Stimulated activated memory B cell treated with anti-CD40 and anti-IgM and Interleukin-4, amounts not matched to agents 10 μg/mL and 1 μg/mL and 100 μg/mL, for 72 hours (primary cell): Measurements from ENCODE around the gene COMP.

Experiments
- ATAC-seq: fragments of 150-1000 bp; cut with Tn5 transposase; 2 replicates; pipeline ENCODE4 v1.10.0; 2021
- H3K27ac Mint-ChIP-seq: one replicate; pipeline ENCODE4 v1.8.0; 2022; ENCODE audit warnings: mild to moderate bottlenecking, mixed read lengths
- H3K27me3 Mint-ChIP-seq: one replicate; pipeline ENCODE4 v1.8.0; 2022; ENCODE audit warnings: mixed read lengths
- H3K36me3 Mint-ChIP-seq: one replicate; pipeline ENCODE4 v1.8.0; 2022; ENCODE audit warnings: mixed read lengths
- H3K4me1 Mint-ChIP-seq: one replicate; pipeline ENCODE4 v1.8.0; 2022; ENCODE audit warnings: mixed read lengths
- H3K4me3 Mint-ChIP-seq: one replicate; pipeline ENCODE4 v1.8.0; 2022; ENCODE audit warnings: mild to moderate bottlenecking, moderate library complexity, mixed read lengths
- H3K9me3 Mint-ChIP-seq: one replicate; pipeline ENCODE4 v1.8.0; 2022; ENCODE audit warnings: mixed read lengths

The COMP gene

GRCh38 chr19:18780631-18781030 lies 10.5 kb downstream of the COMP start:
- peaks cover 19% of the 10 kb centered on the region for H3K27me3 Mint-ChIP-seq
- ATAC-seq: no peak
- H3K9me3 Mint-ChIP-seq: no peaks in the 10 kb centered on the region
- no peak overlapping the region for H3K4me3 Mint-ChIP-seq
- H3K27ac Mint-ChIP-seq: no peak overlapping the region
- peaks cover 23% of the 10 kb centered on the region for H3K4me1 Mint-ChIP-seq
- H3K36me3 Mint-ChIP-seq: peaks cover 6% of the 10 kb centered on the region

- H3K4me3 Mint-ChIP-seq: no peak overlapping the region
- H3K27ac Mint-ChIP-seq: no peak overlapping the region
These were observed 11.0 kb downstream of the COMP start for GRCh38 chr19:18780081-18780480.

GRCh38 chr19:18778826-18779495 lies 12.1 kb downstream of the COMP start:
- H3K27ac Mint-ChIP-seq: no peak overlapping the region
- peaks cover 2% of the 10 kb centered on the region for H3K27me3 Mint-ChIP-seq
- peaks cover 6% of the 10 kb centered on the region for H3K36me3 Mint-ChIP-seq
- no peaks in the 10 kb centered on the region for H3K9me3 Mint-ChIP-seq
- H3K4me3 Mint-ChIP-seq: no peak overlapping the region
- ATAC-seq: no peak
- H3K4me1 Mint-ChIP-seq: peaks cover 16% of the 10 kb centered on the region

More at GRCh38 chr19:18780081-18780480, 11.0 kb downstream of the COMP start:
- Mint-ChIP-seq H3K9me3 (no peaks in the 10 kb centered on the region), H3K4me1 (peaks cover 17% of the 10 kb centered on the region), H3K27me3 (peaks cover 13% of the 10 kb centered on the region), H3K36me3 (peaks cover 6% of the 10 kb centered on the region)
- no peak for ATAC-seq

- Mint-ChIP-seq H3K9me3 (no peaks in the 10 kb centered on the region), H3K4me3 (no peak overlapping the region), H3K27ac (no peak overlapping the region), H3K27me3 (no peaks in the 10 kb centered on the region), H3K4me1 (peaks cover 16% of the 10 kb centered on the region), H3K36me3 (peaks cover 6% of the 10 kb centered on the region)
- ATAC-seq: no peak
These were observed 13.1 kb downstream of the COMP start for GRCh38 chr19:18778076-18778389.

GRCh38 chr19:18777301-18778075 lies 13.6 kb downstream of the COMP start:
- Mint-ChIP-seq H3K27ac (no peak overlapping the region), H3K4me3 (no peak overlapping the region), H3K36me3 (peaks cover 6% of the 10 kb centered on the region), H3K9me3 (no peaks in the 10 kb centered on the region), H3K4me1 (peaks cover 12% of the 10 kb centered on the region), H3K27me3 (no peaks in the 10 kb centered on the region)
- no peak for ATAC-seq

GRCh38 chr19:18776736-18777135 lies 14.4 kb downstream of the COMP start:
- Mint-ChIP-seq H3K36me3 (peaks cover 6% of the 10 kb centered on the region), H3K27me3 (no peaks in the 10 kb centered on the region), H3K9me3 (no peaks in the 10 kb centered on the region), H3K27ac (no peak overlapping the region), H3K4me1 (peaks cover 4% of the 10 kb centered on the region), H3K4me3 (no peak overlapping the region)
- ATAC-seq: no peak

- Mint-ChIP-seq H3K27me3 (no peaks in the 10 kb centered on the region), H3K36me3 (peaks cover 6% of the 10 kb centered on the region), H3K27ac (no peak overlapping the region), H3K9me3 (no peaks in the 10 kb centered on the region), H3K4me3 (no peak overlapping the region), H3K4me1 (no peaks in the 10 kb centered on the region)
- no peak for ATAC-seq
These were observed 14.9 kb downstream of the COMP start for GRCh38 chr19:18776288-18776594.

- Mint-ChIP-seq H3K27me3 (no peaks in the 10 kb centered on the region), H3K9me3 (no peaks in the 10 kb centered on the region), H3K4me1 (no peaks in the 10 kb centered on the region), H3K36me3 (peaks cover 6% of the 10 kb centered on the region), H3K4me3 (no peak overlapping the region), H3K27ac (no peak overlapping the region)
- no peak for ATAC-seq
These were observed 15.4 kb downstream of the COMP start for GRCh38 chr19:18775586-18776287.

GRCh38 chr19:18774782-18775444 lies 16.2 kb downstream of the COMP start:
- H3K27ac Mint-ChIP-seq: no peak overlapping the region
- no peak for ATAC-seq
- H3K4me1 Mint-ChIP-seq: no peaks in the 10 kb centered on the region
- peaks cover 6% of the 10 kb centered on the region for H3K36me3 Mint-ChIP-seq
- no peaks in the 10 kb centered on the region for H3K27me3 Mint-ChIP-seq
- H3K9me3 Mint-ChIP-seq: no peaks in the 10 kb centered on the region
- no peak overlapping the region for H3K4me3 Mint-ChIP-seq

GRCh38 chr19:18774107-18774506 lies 17.0 kb downstream of the COMP start:
- H3K27ac Mint-ChIP-seq: no peak overlapping the region
- no peak for ATAC-seq
- no peaks in the 10 kb centered on the region for H3K4me1 Mint-ChIP-seq
- H3K27me3 Mint-ChIP-seq: no peaks in the 10 kb centered on the region
- H3K36me3 Mint-ChIP-seq: peaks cover 6% of the 10 kb centered on the region
- H3K9me3 Mint-ChIP-seq: no peaks in the 10 kb centered on the region
- no peak overlapping the region for H3K4me3 Mint-ChIP-seq

- H3K36me3 Mint-ChIP-seq: peaks cover 6% of the 10 kb centered on the region
- no peaks in the 10 kb centered on the region for H3K9me3 Mint-ChIP-seq
- no peak for ATAC-seq
- H3K27me3 Mint-ChIP-seq: no peaks in the 10 kb centered on the region
- H3K27ac Mint-ChIP-seq: no peak overlapping the region
- H3K4me3 Mint-ChIP-seq: no peak overlapping the region
- no peaks in the 10 kb centered on the region for H3K4me1 Mint-ChIP-seq
These were observed 17.4 kb downstream of the COMP start for GRCh38 chr19:18773682-18774081.

GRCh38 chr19:18772620-18773587 lies 18.2 kb downstream of the COMP start:
- no peak overlapping the region for H3K4me3 Mint-ChIP-seq
- H3K36me3 Mint-ChIP-seq: peaks cover 3% of the 10 kb centered on the region
- H3K4me1 Mint-ChIP-seq: no peaks in the 10 kb centered on the region
- ATAC-seq: no peak
- no peaks in the 10 kb centered on the region for H3K9me3 Mint-ChIP-seq
- no peak overlapping the region for H3K27ac Mint-ChIP-seq
- no peaks in the 10 kb centered on the region for H3K27me3 Mint-ChIP-seq

GRCh38 chr19:18771328-18772242 lies 19.5 kb downstream of the COMP start:
- Mint-ChIP-seq H3K4me1 (no peaks in the 10 kb centered on the region), H3K27me3 (no peaks in the 10 kb centered on the region), H3K9me3 (no peaks in the 10 kb centered on the region), H3K27ac (no peak overlapping the region), H3K36me3 (no peaks in the 10 kb centered on the region), H3K4me3 (no peak overlapping the region)
- no peak for ATAC-seq
